ENCODE data around the gene FAM184B.

Gene FAM184B

DNA sequence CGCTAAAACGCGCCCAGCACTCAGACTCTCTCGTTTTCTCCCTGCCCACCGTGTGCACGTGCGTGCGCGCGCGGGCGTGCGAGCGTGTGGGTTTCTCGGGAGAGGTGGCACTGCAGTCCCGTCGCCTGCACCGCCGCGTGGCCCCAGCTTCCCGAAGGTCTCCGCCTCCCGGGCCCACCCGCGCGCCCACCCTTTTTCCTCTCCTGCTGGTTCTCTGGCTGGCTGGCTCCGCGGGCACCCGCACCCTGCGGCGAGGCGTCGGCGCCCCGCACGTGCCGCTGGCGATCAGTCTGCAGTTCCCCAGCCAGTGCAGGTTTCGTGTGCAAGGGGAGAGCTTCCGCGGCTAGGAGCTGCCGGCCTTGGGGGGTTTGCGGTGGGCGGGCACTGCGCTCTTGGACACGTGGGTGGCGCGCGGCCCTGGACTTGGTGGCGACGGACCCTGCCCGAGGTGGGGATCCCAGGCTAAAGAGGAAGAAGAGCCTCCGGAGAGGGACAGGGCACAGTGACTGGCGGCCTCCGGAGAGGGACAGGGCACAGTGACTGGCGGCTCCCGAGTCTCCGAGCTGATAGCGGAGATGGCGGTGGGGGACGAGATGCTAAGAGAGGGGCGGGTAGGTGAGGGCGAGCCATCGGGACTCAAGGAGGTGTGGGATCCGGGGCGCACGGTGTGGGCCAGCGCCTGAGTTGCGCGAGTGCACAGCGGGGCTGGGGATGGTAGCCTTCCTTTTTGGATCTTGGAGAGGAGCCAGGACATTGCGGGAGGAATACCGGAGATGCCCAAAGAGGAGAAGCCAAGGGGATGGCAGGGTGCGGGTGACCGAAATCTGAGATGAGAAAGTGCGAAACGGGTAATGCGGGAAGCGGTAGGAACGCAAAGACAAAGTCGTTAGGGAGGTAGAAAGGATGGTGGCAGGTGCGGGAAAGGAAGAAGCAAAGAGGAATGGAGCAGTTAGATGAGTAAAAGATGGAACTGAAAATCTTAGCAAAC is at the start of gene FAM184B:
FAM184B (minus strand) TSS at position 322 of the 988 bp plus-strand sequence. CDS start 322 bp downstream, outside the sequence.
- no peak for FAIRE-seq

DNA sequence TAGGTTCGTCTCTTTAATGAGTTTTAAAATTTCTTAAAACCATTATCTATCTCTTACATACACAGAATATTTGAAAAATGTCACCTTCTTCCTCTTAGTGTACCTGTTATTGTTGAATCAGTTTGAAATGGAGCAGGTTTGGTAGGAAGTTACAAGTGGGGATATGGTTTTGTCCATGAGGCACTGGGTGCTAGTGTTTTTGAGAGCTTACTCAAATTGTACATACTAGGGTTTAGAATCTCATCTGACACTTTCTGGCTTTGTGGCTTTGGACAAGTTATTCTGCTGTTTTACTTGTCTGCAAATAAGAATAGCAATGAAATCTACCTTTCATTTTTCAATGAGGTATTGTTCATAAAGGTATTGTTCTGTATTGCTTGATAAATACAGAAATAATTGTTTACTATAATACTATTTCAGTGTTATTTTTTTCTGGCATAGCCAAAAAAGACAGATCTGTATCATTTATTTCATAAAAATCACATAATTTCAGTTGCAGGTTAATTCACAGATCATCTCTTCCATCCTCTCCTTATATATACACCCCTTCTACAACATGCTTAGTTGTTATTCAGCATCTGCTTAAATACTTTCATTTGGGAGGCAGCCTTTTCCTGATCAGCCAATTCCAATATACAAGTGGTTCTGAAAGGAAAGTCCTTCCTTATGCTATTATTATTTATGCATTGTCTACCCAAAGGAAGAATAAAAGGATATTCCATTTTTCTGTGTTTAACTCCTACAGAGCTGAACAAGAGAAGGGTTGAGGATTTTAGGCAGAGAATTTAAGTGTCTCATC is 42.6 kb upstream of the FAM184B start:
- FAIRE-seq: no peak

DNA sequence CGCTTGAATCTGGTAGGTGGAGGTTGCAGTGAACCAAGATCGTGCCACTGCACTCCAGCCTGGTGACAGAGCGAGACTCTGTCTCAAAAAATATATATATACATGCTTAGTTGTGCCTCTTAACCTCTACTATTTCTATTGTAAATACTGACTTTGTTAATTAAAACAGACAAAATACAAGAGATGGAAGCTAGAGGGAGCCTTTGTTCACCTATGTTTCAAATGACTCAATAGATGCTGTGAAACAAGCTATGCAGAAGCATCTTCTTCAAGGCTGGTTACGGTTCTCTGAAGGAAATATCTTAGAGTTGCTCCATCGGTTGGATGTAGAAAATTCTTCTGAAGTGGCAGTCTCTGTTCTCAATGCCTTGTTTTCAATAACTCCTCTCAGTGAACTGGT is 35.6 kb upstream of the FAM184B start:
- peak; percentile 81 for FAIRE-seq

DNA sequence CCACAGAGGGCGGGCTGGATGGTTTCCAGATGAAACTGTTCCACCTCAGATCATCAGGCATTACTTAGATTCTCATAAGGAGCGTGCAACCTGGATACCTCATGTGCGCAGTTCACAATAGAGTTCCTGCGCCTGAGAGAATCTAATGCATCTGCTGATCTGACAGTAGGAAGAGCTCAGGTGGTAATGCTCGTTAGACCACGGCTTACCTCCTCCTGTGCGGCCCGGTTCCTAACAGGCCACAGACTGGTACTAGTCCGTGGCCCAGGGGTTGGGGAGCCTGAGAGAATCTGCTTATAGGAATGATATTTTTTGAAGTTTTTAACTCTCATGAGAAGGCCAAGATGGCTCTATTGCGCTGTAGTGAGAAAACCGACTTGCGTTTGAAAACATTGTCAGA is 34.7 kb upstream of the FAM184B start:
- FAIRE-seq: no peak

DNA sequence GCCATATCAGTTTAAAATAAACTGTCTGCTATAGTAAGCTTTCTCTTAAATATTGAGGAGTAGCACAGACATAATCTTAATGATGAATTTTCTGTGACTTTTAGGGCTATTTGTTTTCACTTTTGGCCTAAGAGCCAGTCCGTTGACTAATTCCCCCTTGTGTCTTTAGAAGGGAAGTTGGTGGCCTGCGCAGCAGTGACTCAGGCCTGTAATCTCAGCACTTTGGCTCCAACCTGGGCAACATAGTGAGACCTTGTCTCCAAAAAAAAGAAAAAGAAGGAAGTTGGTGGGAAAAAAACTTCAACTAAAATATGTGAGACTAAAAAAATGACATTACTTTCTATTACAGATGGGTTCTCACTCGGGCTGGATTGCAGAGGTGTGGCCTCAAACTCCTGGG is 32.7 kb upstream of the FAM184B start:
- no peak for FAIRE-seq

GRCh38 chr4:17812801-17813200 is 31.4 kb upstream of the FAM184B start:
- no peak for FAIRE-seq

GRCh38 chr4:17812125-17812524 is 30.7 kb upstream of the FAM184B start:
- FAIRE-seq: no peak

- FAIRE-seq: no peak
Observed at GRCh38 chr4:17811078-17811603, 29.7 kb upstream of the FAM184B start.

DNA sequence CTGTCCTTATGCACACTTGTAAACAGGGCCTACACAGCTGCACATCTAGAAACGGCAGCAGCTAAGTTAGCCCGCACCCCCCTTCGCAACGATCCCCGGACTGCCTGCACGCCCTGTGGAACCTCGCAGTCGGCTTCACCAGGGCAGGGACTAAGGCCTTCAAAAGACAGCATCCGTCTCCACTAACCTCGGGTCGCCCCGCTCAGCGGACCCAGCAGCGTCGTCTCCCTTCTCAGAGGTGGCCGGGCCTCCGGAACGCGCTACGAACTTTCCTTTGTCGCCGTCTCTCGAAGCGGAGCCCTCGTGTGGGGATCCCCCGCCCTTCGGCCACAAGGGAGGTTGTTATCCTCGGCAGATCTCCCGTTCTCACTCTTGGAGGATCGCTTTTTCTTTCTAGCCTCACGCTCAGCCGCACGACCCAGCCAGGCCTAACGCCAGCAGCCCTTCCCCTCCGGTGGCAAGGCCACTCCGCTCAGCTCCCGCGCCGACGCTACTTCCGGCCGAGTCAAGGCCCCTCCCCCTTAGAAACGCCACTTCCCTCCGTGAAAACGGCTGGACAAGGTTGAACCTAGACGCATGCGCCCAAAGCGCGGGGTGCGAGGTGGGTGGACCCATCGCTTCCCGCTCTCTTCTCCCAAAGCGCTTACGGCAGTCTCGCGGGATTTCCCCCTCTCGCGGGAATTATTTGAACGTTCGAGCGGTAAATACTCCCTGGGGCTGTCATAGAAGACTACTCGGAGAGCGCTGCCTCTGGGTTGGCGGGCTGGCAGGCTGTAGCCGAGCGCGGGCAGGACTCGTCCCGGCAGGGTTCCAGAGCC is 29.0 kb upstream of the FAM184B start, which contains the start of the genes DCAF16 and NCAPG:
DCAF16 (minus strand) TSS at position 498 of the 818 bp plus-strand sequence. CDS start 6,616 bp downstream, outside the sequence.
NCAPG (plus strand) TSS at position 720 of the 818 bp plus-strand sequence. CDS start 99 bp downstream, outside the sequence.
- FAIRE-seq: peak; percentile 99

DNA sequence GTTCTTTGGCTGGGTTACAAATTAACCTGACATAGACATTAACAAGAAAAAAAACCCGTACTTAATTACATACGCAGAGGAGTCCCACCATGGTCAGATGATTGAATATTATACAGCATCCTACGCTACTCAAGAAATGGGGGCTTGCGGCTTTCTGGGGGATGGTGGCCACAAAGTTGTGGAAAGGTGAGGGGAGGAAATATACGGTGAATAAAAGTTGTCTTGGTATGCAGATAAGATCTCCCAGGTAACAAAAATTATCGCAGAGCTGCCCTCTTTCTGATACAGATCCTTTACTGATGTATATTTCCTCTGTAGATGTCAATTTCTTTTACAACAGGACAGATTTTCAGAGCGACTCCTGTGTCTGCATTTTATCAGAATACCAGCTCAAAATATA is 28.2 kb upstream of the FAM184B start:
- no peak for FAIRE-seq

- FAIRE-seq: no peak
Observed at GRCh38 chr4:17807446-17807845, 26.0 kb upstream of the FAM184B start.

DNA sequence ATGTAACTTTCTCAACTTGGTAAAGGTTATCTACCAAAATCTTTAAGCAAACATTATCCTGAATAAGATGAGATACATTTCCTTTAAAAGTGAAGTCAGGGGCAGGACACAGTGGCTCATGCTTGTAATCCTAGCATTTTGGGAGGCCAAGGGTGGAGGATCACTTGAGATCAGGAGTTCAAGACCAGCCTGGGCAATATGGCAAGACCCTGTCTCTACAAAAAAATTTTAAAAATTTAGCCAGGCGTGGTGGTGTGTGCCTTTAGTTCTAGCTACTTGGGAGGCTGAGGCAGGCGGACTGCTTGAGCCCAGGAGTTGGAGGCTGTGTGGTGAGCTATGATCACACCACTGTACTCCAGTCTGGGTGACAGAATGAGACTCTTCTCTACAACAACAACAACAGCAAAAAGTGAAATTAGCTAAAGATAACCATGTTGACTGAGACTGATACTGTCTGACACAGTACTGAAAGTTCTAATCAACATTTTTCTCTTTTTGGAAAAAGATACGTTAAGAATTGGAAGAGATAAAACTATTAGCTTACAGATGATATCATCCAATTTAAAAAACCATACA is 24.2 kb upstream of the FAM184B start:
- no peak for FAIRE-seq

DNA sequence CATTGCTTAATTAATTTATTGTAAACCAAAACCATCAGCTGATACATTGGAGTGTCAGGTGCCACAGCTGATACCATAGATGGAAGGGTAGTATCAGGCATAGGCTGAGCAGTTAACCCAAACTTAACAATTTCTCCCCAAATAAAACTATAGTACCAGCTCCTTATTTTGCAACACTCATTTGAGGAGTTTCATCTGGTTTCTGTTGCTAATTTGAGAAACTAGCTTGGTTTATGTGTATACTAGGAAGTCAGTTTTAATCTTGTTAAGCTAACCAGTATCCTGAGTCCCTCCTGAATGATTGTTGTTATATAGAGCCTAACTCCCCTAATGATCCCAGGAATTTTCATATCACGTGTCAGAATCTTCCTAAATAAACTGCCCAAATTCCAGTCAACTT is 16.4 kb upstream of the FAM184B start:
- no peak for FAIRE-seq

DNA sequence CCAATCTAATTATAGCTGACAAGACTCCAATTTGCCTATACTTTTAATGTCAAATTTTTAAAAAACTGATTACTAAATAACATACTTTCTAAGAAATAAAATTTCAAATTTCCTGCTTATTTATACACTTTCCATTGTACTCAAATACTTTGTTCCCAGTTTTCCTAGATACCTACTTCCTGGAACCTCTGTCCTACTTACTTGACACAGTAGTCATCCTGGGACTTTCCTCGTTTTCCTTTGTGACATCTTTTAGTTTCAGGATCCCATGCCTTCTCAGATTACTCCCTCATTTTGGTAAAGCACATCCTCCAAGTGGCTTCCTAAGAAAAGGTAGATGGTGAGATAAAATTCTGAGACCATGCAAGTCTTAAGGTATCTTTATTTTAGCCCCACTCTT is 13.3 kb upstream of the FAM184B start:
- no peak for FAIRE-seq

- FAIRE-seq: no peak
Observed at GRCh38 chr4:17788956-17789355, 7.5 kb upstream of the FAM184B start.

- no peak for FAIRE-seq
Observed at GRCh38 chr4:17787315-17787714, 5.9 kb upstream of the FAM184B start.

GRCh38 chr4:17786567-17786966 is 5.1 kb upstream of the FAM184B start:
- FAIRE-seq: no peak

DNA sequence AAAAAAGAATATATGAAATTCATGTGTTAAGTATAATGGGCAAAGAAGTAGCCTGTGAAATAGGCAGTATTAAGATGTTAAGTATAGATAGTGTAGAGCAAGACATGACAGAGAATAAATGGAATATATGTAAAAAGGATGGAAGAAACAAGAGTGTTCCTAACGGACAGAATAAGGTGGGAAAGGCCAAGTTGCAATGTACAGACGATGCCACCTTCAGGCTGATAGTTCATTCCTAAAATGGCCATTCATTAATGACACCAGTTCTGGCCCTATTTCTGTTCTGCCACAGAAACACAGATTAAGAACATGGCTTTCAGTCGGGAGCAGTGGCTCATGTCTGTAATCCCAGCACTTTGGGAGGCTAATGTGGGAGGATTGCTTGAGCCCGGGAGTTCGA is 4.4 kb upstream of the FAM184B start:
- FAIRE-seq: no peak

DNA sequence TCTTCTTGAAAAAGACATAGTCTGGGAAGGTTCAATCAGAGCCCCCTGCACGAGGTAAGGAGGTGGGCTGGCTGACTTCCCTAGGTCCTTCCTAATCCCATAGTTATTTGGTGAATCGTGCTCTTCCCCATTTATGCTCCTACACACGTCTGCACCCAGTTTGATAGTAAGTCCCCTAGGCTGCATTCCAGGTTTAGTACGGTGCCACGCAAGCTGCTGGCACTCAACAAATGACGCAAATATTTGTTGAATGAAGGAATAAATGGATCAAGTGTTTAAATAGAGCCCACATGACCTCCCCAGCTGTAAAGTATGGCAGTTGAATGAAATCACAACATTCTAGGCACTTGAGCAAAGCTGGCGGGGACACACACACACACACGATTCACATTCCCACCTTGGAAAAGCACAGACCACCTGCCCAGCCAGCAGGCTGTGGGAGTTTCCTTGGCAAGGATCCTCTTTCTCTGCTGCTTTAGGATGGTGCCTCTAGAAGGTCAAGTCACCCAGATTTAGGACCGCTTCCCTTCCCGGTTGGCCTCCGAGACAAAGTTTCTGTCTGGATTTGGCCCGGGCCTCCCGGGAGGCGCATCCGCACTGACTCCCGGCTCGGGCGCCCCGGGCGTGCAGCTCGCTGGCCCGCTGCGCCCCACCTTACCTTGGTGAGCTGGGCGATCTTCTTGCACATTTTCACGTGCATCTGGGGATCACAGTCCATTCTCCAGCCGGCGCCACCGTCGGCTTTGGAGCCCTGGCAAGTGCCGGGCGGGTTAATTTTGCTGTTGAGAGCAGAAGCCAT is 721 bp downstream of the FAM184B start:
- no peak for FAIRE-seq

DNA sequence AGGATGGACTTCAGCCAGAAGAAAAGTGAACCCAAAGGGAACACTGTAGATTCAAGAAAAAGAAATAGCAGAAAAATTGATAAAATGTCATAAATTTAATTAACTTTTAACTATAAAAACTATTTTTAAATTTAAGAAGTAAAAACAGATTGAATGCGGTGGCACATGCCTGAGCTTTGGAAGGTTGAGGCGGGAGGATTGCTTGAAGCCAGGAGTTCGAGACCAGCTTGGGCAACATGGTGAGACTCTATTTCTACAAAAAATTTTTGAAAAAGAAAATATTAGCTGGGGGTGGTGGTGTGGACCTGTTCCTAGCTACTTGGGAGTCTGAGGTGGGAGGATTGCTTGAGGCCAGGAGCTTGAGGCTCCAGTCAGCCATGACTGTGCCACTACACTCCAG is 3.0 kb downstream of the FAM184B start:
- FAIRE-seq: no peak

DNA sequence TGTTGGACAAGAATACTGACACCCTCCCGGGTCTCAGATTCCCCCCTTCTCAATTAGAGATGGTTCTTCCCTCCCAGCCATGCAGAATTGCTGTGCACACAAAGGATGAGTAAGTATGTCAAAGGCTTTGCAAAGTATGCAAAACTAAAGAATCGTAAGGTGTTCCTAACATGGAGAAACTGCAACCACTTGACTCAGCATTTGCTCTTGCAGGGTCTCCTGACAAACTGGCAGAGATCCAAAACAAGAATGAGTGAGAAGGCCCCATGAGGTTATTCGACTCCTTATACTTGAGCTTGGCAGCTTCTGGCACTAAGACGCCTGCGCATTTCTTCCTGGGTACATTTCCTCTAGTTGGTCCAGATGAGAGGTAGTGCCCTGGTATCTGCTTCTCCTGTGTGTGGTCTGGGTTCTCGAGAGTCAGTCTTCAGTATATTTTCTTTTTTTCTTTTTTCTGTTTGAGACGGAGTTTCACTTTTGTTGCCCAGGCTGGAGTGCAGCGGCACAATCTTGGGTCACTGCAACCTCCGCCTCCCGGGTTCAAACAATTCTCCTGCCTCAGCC is 8.2 kb downstream of the FAM184B start:
- FAIRE-seq: no peak
